GM18951 (cell line): ENCODE measurements around the gene RPS6KA5.
"Not testable (repeated sequence)": the region's sequence is repeated elsewhere in the genome, so short reads cannot be mapped to it uniquely, and the experiment has no call there.

ENCODE experiments used
- POLR2A ChIP-seq: IDR thresholded peaks from 4 replicates; pipeline ENCODE4 v1.6.1; 2011; ENCODE audit warnings: mild to moderate bottlenecking; ENCODE audit not compliant: insufficient read length, insufficient read depth; ENCODE audit errors: extremely low read depth
- in situ Hi-C: fragments of 300-500 bp; cut with MboI; formaldehyde crosslinking; loops from one replicate; pipeline ENCODE4 v1.12.0; 2022; ENCODE audit warnings: low sequenced_read_pairs, mixed read lengths, inconsistent platforms; ENCODE audit not compliant: unreplicated experiment

The RPS6KA5 gene

DNA sequence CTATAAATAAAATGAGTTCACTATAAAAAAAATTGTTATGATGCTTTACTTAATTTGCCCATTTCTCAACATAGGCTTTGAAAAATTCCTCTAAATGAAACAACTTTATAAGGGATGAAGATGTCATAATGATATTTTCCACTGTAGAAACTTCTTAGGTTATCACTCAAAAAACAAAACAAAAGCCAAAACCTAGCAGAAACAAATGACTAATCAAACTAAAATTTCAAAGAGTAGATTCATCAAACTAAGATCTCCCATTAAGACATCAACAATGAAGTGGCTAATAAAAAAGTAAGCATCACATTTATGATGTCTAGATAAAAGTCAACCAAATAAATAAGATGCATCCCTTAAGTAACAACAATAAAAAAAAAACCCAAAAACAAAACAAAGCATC, 207.3 kb downstream of the RPS6KA5 start:
- in situ Hi-C loops: no loop called here
- TF ChIP-seq POLR2A: no peak

DNA sequence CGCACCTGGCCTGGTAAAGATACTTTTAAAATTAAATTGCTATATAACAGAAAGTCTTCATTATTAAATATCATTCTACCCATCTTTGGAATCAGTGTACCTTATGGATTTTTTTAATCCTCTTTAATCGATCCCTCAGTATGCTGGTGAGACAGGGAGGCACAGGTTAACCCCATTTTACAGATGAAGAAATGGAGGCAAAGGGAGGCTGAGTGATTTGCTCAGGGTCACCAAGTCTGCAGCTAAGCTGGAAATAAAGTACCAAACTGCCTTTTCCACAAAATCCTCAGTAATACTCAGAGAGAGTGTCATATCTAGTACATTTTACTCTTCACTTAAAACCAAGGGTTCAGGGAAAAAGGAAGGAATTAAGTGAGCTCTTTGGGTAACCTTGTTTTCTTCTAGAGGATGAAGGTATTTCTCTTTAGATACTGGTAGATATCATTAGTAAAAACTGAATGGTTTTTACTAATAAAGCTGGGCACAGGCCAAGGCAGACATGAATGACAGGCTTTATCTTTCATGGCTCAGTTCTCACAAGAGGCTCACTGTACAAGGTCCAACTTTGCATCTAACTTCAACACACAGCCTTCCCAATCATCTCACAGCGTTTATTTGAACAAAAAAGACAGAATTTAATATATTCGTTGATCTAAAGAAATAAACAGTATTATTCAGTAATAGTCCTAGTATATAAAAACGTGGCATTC, 209.0 kb downstream of the RPS6KA5 start:
- in situ Hi-C loops: no loop called here
- TF ChIP-seq POLR2A: no peak

DNA sequence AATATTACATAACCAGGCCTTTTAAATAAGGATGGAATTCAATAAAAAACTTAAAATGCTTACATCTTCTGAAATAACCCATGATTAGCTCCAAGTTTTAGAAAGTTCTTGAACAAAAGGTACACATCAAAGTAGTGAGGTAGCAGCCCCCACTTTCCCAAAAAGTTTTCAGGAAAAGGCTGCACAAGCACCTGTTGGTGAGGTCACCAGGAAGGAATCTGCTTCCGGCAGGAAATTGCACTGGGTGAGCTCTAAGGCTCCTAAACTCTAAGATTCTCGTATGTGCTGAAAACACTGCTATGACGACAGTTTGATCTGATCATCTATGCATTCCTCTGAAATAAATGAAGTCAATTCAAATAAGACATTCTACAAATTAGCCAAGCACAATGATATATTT, 210.0 kb downstream of the RPS6KA5 start:
- in situ Hi-C loops: no loop called here

DNA sequence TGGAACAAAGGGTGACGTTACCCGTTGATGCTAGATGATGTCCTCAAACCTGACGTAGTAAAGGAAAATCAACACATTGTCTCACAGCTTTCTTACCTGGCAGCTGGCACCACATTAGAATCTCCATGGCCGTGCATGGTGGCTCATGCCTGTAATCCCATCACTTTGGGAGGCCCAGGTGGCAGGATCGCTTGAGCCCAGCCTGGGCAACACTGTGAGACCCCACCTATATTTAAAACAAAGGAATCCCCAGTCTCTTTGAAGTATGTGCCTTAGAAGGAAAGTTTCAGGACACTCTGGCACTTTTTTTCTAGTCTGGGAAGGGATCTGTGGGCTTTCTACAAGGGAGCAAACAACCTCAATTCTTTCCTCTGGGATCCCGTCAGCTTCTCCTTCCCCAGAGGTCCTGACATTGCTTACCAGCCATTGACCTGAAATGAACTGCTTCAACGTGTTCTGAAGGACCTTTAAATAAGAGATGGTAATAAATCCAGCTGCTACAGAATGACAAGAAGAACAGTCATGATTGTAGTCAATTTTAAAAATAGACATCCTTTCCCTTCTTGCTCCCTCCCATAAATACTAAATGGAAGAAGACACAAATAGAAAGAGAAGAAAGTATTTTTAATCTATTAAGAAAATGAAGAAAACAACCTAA, 210.5 kb downstream of the RPS6KA5 start:
- in situ Hi-C loops: no loop called here
- no peak for TF ChIP-seq POLR2A

More for the DNA sequence above, 210.0 kb downstream of the RPS6KA5 start:
- TF ChIP-seq POLR2A: no peak

DNA sequence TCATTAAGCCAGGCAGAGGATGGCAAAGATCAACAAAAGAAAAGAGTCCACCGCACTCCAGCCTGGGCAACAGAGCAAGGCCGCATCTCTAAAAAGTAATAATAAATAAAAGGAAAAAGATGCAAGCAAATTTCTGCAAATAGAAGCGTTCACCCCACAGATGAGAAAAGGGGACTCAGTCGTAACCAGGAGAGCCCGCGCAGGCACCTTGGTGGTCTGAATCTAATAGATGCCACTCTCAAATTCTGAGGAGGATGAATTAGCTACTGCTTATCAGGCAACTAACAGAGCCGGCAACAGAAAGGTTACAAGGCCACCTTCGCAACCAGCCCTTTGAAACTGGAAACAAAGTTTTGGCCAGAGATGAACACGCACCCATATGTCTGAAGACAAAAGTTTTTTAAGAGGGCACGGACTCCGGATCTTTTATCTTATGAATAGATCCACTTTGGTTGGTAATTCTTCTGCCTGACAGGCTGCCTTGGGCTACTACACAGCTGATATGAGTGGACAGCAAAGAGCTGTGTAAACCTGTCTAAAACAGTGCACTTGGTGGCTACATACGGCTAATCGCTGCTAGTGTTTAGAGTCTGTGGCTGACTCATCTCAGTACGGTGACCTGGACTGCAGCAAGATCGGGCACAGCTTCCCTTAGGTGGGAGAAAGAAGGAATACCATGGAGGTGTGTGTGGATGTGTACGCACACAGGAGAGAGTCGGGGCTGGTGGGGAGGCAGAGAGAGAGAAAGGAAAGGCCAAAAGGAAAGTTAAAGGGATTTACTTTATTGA, 211.3 kb downstream of the RPS6KA5 start:
- in situ Hi-C loops: no loop called here
- TF ChIP-seq POLR2A: no peak

DNA sequence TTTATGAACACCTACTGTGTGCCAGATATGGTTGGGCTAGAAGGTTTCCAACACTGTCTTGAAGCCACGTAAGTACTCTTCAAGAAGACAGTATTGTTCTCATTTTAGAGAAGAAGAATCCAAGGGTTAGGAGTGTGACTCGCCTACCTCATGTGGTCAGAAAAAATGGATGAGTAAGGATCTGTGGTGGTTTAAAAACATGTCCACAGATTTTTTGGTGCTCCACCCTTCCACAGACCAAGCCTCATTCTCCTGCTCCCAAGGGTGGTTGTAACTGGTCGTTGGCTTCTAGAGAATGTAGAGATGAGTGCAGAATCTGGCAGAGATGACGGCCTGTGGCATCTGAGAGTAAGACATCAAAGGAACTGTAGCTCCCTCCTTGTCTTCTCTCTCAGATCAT, 213.9 kb downstream of the RPS6KA5 start:
- in situ Hi-C loops: no loop called here

DNA sequence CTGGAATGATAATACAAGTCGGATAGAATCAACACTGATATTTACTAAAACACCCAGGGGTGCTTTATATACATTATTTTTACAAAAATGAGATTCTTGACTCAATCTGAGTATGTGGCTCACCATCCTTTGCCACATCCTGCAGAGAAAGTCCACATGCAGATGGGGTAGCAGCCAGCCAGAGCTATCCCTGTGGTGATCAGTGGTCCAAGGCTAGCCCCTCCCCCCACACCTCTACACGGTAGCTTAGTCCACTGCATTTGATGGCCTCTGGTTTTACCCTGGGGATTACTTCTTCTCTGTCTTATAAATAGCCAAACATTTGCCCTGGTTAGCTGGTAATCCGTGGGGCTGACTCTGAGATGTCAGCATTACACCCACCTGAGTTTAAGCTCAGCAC, 216.1 kb downstream of the RPS6KA5 start:
- in situ Hi-C loops: no loop called here
- TF ChIP-seq POLR2A: no peak

More for the DNA sequence above, 213.9 kb downstream of the RPS6KA5 start:
- TF ChIP-seq POLR2A: no peak

DNA sequence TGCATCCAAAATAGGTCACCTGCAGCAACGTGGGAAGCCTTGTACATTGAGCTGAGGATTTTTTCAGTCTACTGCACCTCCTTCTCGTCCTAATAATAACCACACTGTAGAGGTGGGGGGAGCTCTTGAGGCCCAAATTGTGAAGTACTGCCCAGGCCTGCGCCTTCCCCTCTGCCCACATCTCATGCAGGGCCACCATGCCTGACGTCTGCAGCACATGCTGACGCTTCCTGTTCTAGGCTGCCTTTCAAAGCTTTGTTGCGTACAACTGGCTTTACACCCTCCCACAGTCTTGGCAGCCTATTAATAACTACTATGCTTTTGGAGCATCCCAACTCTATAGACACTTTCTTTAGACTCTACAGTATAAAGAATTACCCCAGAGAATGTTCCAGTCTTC, 217.7 kb downstream of the RPS6KA5 start:
- in situ Hi-C loops: no loop called here
- no peak for TF ChIP-seq POLR2A

DNA sequence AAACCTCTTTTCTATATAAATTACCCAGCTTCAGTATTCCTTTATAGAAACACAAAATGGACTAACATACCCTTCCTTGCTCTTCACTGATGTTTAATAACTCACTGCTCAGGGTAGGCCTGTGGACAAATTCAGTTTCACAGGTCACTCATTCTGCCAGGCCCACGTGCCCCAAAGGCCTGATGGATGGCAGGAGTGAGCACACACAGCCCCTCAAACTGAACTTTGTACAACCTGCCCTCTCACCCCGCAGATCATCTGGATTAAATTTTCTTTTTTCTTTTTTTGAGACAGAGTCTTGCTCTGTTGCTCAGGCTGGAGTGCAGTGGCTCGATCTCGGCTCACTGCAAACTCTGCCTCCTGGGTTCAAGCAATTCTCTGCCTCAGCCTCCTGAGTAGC, 219.8 kb downstream of the RPS6KA5 start:
- in situ Hi-C loops: not testable (repeated sequence)

DNA sequence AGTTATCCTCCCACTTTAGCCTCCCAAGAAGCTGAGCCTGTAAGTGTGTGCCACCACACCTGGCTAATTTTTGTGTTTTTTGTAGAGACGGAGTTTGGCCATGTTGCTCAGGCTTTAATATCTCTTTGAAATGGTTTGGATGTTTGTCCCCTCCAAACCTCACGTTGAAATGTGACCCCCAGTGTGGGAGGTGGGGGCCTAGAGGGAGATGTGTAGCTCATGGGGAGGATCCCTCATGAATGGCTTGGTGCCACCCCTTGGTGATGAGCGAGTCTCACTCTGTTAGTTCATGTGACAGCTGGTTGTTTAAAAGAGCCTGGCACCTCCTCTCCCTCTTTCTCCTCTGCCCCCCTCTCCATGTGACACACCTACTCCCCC, 220.6 kb downstream of the RPS6KA5 start:
- in situ Hi-C loops: no loop called here
- no peak for TF ChIP-seq POLR2A

DNA sequence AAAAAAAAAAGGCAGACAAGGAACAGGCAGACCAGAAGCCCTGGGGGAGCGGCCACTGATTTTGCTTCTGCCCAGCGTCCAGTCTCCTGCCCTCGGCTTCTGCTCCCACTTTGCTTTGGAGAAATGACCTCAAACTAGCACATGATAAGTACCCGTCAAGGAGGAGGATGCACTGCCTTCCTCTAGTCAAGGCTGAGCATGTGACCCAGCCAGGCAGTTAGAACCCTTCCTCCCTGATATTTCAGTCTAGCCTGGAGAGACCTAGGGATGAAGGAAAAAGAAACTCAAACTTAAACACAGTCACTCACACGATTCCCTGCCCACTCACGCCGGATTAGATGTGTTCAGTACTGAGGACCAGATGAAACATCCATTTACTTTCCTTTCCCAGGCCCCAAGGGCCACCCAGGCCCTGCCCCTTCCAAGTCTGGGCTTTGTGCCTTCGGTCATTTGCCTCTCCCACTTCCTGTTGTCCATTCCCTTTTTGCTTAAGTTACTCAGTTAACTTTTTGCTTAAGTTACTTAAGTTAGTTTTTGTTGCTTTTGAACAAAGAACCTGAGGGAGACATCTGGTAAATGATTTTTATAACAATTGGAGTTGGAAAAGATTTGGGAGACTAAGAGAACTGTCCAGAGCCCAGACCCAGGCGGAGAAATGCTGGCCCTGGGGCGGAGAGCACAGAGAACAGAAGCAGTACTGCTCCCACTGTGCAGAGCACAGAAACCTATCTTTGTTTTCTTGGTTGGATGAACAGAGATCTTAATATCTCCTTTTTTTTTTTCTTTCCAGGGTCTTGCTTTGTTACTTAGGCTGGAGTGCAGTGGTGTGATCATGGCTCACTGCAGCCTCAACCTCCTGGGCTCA, 221.2 kb downstream of the RPS6KA5 start:
- in situ Hi-C loops: no loop called here
- no peak for TF ChIP-seq POLR2A

DNA sequence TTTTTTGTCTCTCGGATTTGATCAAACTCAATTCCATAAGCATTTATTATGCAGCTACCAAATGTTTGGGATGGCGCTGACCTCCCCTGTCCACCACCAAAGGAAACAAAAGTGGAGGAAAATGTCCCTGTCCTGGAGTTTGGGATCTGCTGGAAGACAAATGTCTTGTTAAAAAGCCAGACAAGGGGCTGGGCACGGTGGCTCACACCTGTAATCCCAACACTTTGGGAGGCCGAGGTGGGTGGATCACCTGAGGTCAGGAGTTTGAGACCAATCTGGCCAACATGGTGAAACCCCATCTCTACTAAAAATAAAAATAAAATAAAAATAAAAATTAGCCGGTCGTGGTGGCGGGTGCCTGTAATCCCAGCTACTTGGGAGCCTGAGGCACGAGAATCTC, 221.9 kb downstream of the RPS6KA5 start:
- in situ Hi-C loops: not testable (repeated sequence)

DNA sequence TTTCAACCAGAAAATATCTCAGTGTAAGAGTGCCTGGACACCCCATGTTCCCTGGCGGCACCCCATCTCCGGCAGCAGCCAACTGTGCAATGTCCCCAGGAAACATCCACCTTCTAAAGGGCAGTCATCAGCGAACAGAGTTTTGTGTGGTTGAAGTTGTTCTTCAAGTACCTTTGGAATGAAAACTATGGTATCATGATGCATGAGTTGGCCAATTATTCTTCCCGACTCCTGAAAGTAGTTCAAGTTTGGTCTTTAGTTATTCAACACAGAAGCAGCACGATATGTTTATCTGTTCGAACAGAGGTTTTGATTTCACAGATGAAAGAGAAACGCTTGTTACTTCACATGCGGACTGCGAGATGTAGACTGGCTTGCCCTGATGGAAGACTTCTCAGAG, 223.1 kb downstream of the RPS6KA5 start:
- TF ChIP-seq POLR2A: no peak
- in situ Hi-C loops: no loop called here
